ENCODE results near the gene NR1H4. TPM values are rescaled to one million over a fixed set of nuclear protein-coding genes. Genes with fewer than 3 reads are reported as not detected.
A peak's percentile ranks its signal among the peaks of the same experiment; 100 is the strongest.

Gene NR1H4
- total RNA-seq, 4 donors from 2014 or later = not detected

DNA sequence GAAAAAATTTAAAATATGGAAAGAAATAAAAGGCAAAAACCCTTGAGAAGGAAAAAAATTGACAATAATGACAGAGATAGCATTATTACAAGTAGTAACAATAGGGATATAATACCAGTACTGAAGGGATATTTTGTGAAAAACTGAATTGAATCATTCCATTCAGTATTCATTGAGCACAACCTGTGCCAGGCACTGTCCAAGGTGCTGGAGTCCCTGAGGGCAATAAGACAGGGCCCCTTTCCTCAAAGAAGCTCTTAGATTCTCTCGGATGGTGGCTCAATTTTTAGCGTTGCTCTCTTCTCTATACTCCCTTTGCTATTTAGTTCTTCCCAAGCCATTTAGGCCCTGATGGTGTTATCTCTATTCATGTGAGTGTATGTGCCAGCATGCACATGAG lies 65.5 kb downstream of the NR1H4 start:
- no peaks in the 10 kb centered on the region for H3K36me3 ChIP-seq
- H3K9me3 ChIP-seq = no peaks in the 10 kb centered on the region
- no peak overlapping the region for H3K27ac ChIP-seq
- DNase-seq = no peak
- WGBS, 2 donors = 40 to 42% methylated on average over 2 of the region's 2 CpGs
- intact Hi-C loops (cut with DNase I) = no loop called here
- TF ChIP-seq POLR2A (IDR thresholded peaks at IDR 0.05) = no peak
- TF ChIP-seq, protein P1, sequence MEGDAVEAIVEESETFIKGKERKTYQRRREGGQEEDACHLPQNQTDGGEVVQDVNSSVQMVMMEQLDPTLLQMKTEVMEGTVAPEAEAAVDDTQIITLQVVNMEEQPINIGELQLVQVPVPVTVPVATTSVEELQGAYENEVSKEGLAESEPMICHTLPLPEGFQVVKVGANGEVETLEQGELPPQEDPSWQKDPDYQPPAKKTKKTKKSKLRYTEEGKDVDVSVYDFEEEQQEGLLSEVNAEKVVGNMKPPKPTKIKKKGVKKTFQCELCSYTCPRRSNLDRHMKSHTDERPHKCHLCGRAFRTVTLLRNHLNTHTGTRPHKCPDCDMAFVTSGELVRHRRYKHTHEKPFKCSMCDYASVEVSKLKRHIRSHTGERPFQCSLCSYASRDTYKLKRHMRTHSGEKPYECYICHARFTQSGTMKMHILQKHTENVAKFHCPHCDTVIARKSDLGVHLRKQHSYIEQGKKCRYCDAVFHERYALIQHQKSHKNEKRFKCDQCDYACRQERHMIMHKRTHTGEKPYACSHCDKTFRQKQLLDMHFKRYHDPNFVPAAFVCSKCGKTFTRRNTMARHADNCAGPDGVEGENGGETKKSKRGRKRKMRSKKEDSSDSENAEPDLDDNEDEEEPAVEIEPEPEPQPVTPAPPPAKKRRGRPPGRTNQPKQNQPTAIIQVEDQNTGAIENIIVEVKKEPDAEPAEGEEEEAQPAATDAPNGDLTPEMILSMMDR (IDR thresholded peaks at IDR 0.05) = no peak
- H3K27me3 ChIP-seq = no peaks in the 10 kb centered on the region
- no peak overlapping the region for H3K4me3 ChIP-seq
- H3K4me1 ChIP-seq = no peaks in the 10 kb centered on the region

DNA sequence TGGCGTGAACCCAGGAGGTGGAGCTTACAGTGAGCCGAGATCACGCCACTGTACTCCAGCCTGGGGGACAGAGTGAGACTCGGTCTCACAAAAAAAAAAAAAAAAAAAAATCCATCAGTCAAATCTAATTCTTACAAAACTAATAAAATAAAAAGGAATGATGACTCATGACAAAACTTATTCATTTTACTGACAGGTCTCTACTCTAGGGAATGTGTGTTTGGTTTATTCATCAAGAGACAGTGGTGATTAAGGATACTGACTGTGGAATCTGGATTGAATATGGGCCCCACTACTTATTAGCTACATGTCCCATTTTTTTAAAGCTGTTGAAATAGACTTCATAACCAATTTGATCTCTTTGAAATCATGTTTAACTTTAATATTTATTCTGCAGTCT lies 70.5 kb downstream of the NR1H4 start:
- intact Hi-C loops (cut with DNase I) = no loop called here
- no peaks in the 10 kb centered on the region for H3K4me1 ChIP-seq
- 41 to 64% methylated on average over 4 of the region's 4 CpGs for WGBS, 2 donors
- H3K9me3 ChIP-seq = no peaks in the 10 kb centered on the region
- no peak overlapping the region for H3K4me3 ChIP-seq
- H3K27ac ChIP-seq = no peak overlapping the region
- no peaks in the 10 kb centered on the region for H3K27me3 ChIP-seq
- no peaks in the 10 kb centered on the region for H3K36me3 ChIP-seq
- no peak for DNase-seq
- TF ChIP-seq, protein P1 (IDR thresholded peaks at IDR 0.05) = no peak
- TF ChIP-seq POLR2A (IDR thresholded peaks at IDR 0.05) = no peak

DNA sequence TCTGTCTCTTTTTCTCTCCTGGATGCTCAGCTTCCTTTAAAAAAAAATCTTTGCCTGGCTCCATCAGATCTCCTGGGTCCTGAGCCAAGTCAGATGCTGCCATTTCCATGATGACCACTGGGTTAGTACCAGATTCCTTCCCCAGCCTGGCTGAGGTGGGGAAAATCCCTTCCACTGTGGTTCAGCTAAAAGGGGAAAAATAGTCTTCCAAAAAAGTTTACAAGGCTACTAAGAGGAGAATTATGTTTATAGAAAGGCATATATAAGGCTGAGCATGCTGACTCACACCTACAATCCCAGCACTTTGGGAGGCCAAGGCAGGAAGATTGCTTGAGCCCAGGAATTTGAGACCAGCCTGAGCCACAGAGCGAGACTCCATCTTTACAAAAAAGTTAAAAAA lies 71.4 kb downstream of the NR1H4 start:
- H3K36me3 ChIP-seq = no peaks in the 10 kb centered on the region
- 70 to 83% methylated on average over 1 of the region's 1 CpG for WGBS, 2 donors
- H3K4me1 ChIP-seq = no peaks in the 10 kb centered on the region
- no peak overlapping the region for H3K4me3 ChIP-seq
- TF ChIP-seq, protein P1 (IDR thresholded peaks at IDR 0.05) = no peak
- no peak for TF ChIP-seq POLR2A (IDR thresholded peaks at IDR 0.05)
- no peak overlapping the region for H3K27ac ChIP-seq
- H3K27me3 ChIP-seq = no peaks in the 10 kb centered on the region
- intact Hi-C loops (cut with DNase I) = no loop called here
- H3K9me3 ChIP-seq = no peaks in the 10 kb centered on the region
- DNase-seq = no peak

DNA sequence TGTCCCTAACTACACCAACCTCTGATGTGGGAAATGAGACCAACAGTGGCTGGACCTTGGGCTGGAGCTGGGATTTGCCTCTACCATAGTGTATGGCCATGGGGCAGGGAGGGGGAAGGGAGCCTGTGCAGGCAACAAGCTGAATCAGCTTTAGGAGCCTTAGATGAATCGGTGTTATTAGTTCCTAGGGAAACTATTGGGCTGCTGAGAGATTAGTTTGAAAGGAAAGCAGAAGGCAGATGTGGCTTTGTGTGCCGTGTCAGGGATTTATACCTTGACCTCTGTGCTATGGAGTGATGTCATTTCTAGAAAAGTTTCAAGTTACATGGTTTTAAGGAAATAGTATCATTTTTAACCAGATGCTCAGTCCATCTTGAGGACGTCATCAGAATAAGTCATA lies 80.3 kb downstream of the NR1H4 start:
- intact Hi-C loops (cut with DNase I) = no loop called here
- H3K4me3 ChIP-seq = no peak overlapping the region
- peaks cover 0 to 5% (median 0%) of the 10 kb centered on the region in 3 donors for H3K4me1 ChIP-seq
- H3K27ac ChIP-seq = no peak overlapping the region
- DNase-seq = no peak
- no peaks in the 10 kb centered on the region for H3K36me3 ChIP-seq
- no peak for TF ChIP-seq POLR2A (IDR thresholded peaks at IDR 0.05)
- no peaks in the 10 kb centered on the region for H3K9me3 ChIP-seq
- 40 to 45% methylated on average over 3 of the region's 3 CpGs for WGBS, 2 donors
- no peaks in the 10 kb centered on the region for H3K27me3 ChIP-seq

DNA sequence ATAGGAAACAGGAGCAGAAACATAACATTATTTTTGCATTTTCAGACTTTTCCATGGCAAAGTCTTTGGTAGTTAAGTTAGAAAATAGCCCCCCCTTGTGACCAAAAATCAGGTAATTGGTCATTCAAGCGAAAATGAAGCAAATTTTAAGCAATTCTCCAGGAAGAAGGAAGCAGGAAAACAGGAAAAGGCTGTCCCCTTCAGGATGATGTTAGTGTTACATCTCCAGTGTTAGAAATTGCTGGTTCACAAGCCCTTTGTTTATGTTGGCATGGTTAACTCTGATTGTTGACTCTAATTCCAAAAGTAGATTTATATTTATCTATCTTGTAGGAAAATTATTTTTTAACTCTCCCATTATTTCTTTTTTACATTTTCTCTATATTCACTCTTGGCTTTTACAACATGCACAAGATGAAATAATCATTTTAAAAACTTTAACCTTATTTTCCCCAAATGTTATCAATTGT lies 81.0 kb downstream of the NR1H4 start:
- WGBS, 2 donors = 0% methylated on average over 1 of the region's 1 CpG
- DNase-seq = no peak
- H3K9me3 ChIP-seq = no peaks in the 10 kb centered on the region
- intact Hi-C loops (cut with DNase I) = no loop called here
- H3K36me3 ChIP-seq = no peaks in the 10 kb centered on the region
- peaks cover 0 to 5% (median 0%) of the 10 kb centered on the region in 3 donors for H3K4me1 ChIP-seq
- H3K4me3 ChIP-seq = no peak overlapping the region
- H3K27me3 ChIP-seq = no peaks in the 10 kb centered on the region
- no peak for TF ChIP-seq POLR2A (IDR thresholded peaks at IDR 0.05)
- TF ChIP-seq, protein P1 (IDR thresholded peaks at IDR 0.05) = peak in 5 of 6 experiments; percentile 63 to 79 (median 68)
- no peak overlapping the region for H3K27ac ChIP-seq

DNA sequence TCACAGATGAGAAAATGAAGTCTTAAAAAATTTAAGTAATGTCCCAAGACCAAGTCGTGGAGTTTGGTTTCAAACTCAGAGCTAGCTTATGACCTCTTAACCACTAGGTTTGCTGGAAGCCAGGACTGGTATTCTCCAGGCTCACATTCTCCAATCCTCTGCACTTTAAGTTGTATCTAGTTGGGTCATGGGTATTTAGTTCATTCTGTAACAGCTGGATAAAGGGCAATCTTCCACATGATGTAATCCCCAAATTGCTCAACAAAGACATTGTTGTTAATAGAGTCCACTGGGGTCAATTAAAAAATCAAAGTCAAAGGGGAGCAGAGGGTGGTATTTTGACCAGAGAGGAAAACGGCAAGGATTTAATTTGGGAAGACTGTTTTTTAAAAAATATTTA lies 82.1 kb downstream of the NR1H4 start:
- WGBS, 2 donors = 54 to 63% methylated on average over 2 of the region's 2 CpGs
- Histone ChIP-seq H3K27me3 (no peaks in the 10 kb centered on the region), H3K9me3 (no peaks in the 10 kb centered on the region), H3K36me3 (no peaks in the 10 kb centered on the region), H3K4me3 (no peak overlapping the region), H3K4me1 (peaks cover 0 to 5% (median 0%) of the 10 kb centered on the region in 3 donors), H3K27ac (no peak overlapping the region)
- intact Hi-C loops (cut with DNase I) = no loop called here
- DNase-seq = no peak
- TF ChIP-seq POLR2A (IDR thresholded peaks at IDR 0.05) = no peak
- TF ChIP-seq, protein P1 (IDR thresholded peaks at IDR 0.05) = no peak
